H9 (cell line): ENCODE results near the gene ETFRF1. TPM values are rescaled to one million over a fixed set of nuclear protein-coding genes. Genes with fewer than 3 reads are reported as not detected.
A peak's percentile ranks its signal among the peaks of the same experiment; 100 is the strongest.

Experiments
- DNase-seq: peaks from one replicate; pipeline ENCODE4 v3.0.0-alpha.2; 2017
- H2AFZ ChIP-seq: one replicate; pipeline ENCODE4 v1.6.1; 2013; ENCODE audit warnings: mild to moderate bottlenecking, low read length, control low read depth, moderate library complexity
- H2AK5ac ChIP-seq: 2 replicates; pipeline ENCODE4 v1.6.1; 2013; ENCODE audit warnings: low read length, control low read depth, mixed read lengths; ENCODE audit not compliant: insufficient read length
- H2BK120ac ChIP-seq: one replicate; pipeline ENCODE4 v1.6.1; 2013; ENCODE audit warnings: low read depth, mild to moderate bottlenecking, low read length, control low read depth, inconsistent platforms; ENCODE audit not compliant: poor library complexity, severe bottlenecking
- H2BK12ac ChIP-seq: 2 replicates; pipeline ENCODE4 v1.6.1; 2013; ENCODE audit warnings: low read length, control low read depth, mixed read lengths, low read depth; ENCODE audit not compliant: insufficient read length
- H2BK15ac ChIP-seq: 2 replicates; pipeline ENCODE4 v1.6.1; 2013; ENCODE audit warnings: low read depth, low read length, control low read depth
- H2BK20ac ChIP-seq: one replicate; pipeline ENCODE4 v1.6.1; 2013; ENCODE audit warnings: low read depth, mild to moderate bottlenecking, low read length, control low read depth, inconsistent platforms; ENCODE audit not compliant: poor library complexity, severe bottlenecking
- H2BK5ac ChIP-seq: 2 replicates; pipeline ENCODE4 v1.6.1; 2013; ENCODE audit warnings: low read length, control low read depth, mixed read lengths; ENCODE audit not compliant: insufficient read length
- H3K14ac ChIP-seq: 2 replicates; pipeline ENCODE4 v1.6.1; 2013; ENCODE audit warnings: low read length, control low read depth; ENCODE audit not compliant: insufficient read depth
- H3K18ac ChIP-seq: 2 replicates; pipeline ENCODE4 v1.6.1; 2013; ENCODE audit warnings: low read depth, mild to moderate bottlenecking, mixed read lengths, low read length, control low read depth; ENCODE audit not compliant: insufficient read length
- H3K23ac ChIP-seq: 2 replicates; pipeline ENCODE4 v1.6.1; 2013; ENCODE audit warnings: low read length, control low read depth, mixed read lengths, low read depth; ENCODE audit not compliant: insufficient read length
- H3K23me2 ChIP-seq: 2 replicates; pipeline ENCODE4 v1.6.1; 2013; ENCODE audit warnings: low read depth, mild to moderate bottlenecking, mixed read lengths, low read length, control low read depth; ENCODE audit not compliant: insufficient read length, poor library complexity, severe bottlenecking
- H3K27ac ChIP-seq: 2 replicates; pipeline ENCODE4 v1.5.1; 2013; ENCODE audit warnings: low read length, control low read depth, mixed read lengths, low read depth; ENCODE audit not compliant: insufficient read length
- H3K27me3 ChIP-seq: 2 replicates; pipeline ENCODE4 v1.6.1; 2013; ENCODE audit warnings: low read length, control low read depth, inconsistent platforms; ENCODE audit not compliant: insufficient read depth
- H3K4ac ChIP-seq: 2 replicates; pipeline ENCODE4 v1.6.1; 2013; ENCODE audit warnings: low read depth, mild to moderate bottlenecking, control low read depth, inconsistent platforms, low read length, moderate library complexity
- H3K4me1 ChIP-seq: 2 replicates; pipeline ENCODE4 v1.6.1; 2013; ENCODE audit warnings: low read length, control low read depth, inconsistent platforms; ENCODE audit not compliant: insufficient read depth
- H3K4me2 ChIP-seq: 2 replicates; pipeline ENCODE4 v1.6.1; 2013; ENCODE audit warnings: low read length, control low read depth, mixed read lengths; ENCODE audit not compliant: insufficient read length, insufficient read depth
- H3K56ac ChIP-seq: 2 replicates; pipeline ENCODE4 v1.6.1; 2013; ENCODE audit warnings: low read depth, mild to moderate bottlenecking, mixed read lengths, low read length, control low read depth; ENCODE audit not compliant: insufficient read length
- H3K79me1 ChIP-seq: 2 replicates; pipeline ENCODE4 v1.6.1; 2013; ENCODE audit warnings: low read depth, mild to moderate bottlenecking, moderate library complexity, low read length, control low read depth, inconsistent platforms; ENCODE audit not compliant: insufficient read depth, poor library complexity, severe bottlenecking
- H3K79me2 ChIP-seq: 2 replicates; pipeline ENCODE4 v1.6.1; 2013; ENCODE audit warnings: low read length, control low read depth, inconsistent platforms; ENCODE audit not compliant: insufficient read depth
- H3K9ac ChIP-seq: 2 replicates; pipeline ENCODE4 v1.6.1; 2013; ENCODE audit warnings: low read length, control low read depth, mixed read lengths; ENCODE audit not compliant: insufficient read length; ENCODE audit errors: extremely low read depth
- H3K9me3 ChIP-seq: one replicate; pipeline ENCODE4 v1.6.1; 2013; ENCODE audit warnings: low read depth, low read length, inconsistent platforms; ENCODE audit not compliant: control insufficient read depth
- H3T11ph ChIP-seq: one replicate; pipeline ENCODE4 v1.6.1; 2013; ENCODE audit warnings: mild to moderate bottlenecking, low read length, control low read depth, inconsistent platforms
- H4K20me1 ChIP-seq: one replicate; pipeline ENCODE4 v1.6.1; 2013; ENCODE audit not compliant: control insufficient read depth, insufficient read length, insufficient read depth
- H4K5ac ChIP-seq: 2 replicates; pipeline ENCODE4 v1.6.1; 2013; ENCODE audit warnings: low read depth, mild to moderate bottlenecking, mixed read lengths, low read length, control low read depth; ENCODE audit not compliant: insufficient read length
- H4K8ac ChIP-seq: replicated peaks from 2 replicates; pipeline ENCODE4 v1.6.1; 2013; ENCODE audit warnings: low read length, control low read depth, mixed read lengths, low read depth; ENCODE audit not compliant: insufficient read length
- H4K91ac ChIP-seq: 2 replicates; pipeline ENCODE4 v1.6.1; 2013; ENCODE audit warnings: low read depth, mild to moderate bottlenecking, moderate library complexity, mixed read lengths, low read length, control low read depth; ENCODE audit not compliant: insufficient read length
- H3K27ac Mint-ChIP-seq, 3 experiments: 2 replicates in 2 of 3; 3 replicates in 1 of 3; pipeline ENCODE4 v1.8.0; 2020 to 2021; ENCODE audit warnings: mixed read lengths in 3 of 3, mild to moderate bottlenecking in 1 of 3, moderate library complexity in 1 of 3
- H3K27me3 Mint-ChIP-seq: 2 replicates; pipeline ENCODE4 v1.8.0; 2021; ENCODE audit warnings: low read depth, mild to moderate bottlenecking, moderate library complexity, mixed read lengths
- H3K36me3 Mint-ChIP-seq, 3 experiments: 2 replicates in 2 of 3; 3 replicates in 1 of 3; pipeline ENCODE4 v1.8.0; 2020 to 2021; ENCODE audit warnings: low read depth in 3 of 3, mixed read lengths in 3 of 3; ENCODE audit not compliant: insufficient read depth in 1 of 3
- H3K4me1 Mint-ChIP-seq, 2 experiments: 2 replicates each; pipeline ENCODE4 v1.8.0; 2020; ENCODE audit warnings: mixed read lengths in 2 of 2
- H3K4me3 Mint-ChIP-seq, 2 experiments: 2 replicates in 1 of 2; 3 replicates in 1 of 2; pipeline ENCODE4 v1.8.0; 2020 to 2021; ENCODE audit warnings: mild to moderate bottlenecking in 2 of 2, mixed read lengths in 2 of 2, moderate library complexity in 1 of 2
- H3K9me3 Mint-ChIP-seq, 2 experiments: 2 replicates in 1 of 2; 3 replicates in 1 of 2; pipeline ENCODE4 v1.8.0; 2020; ENCODE audit warnings: mild to moderate bottlenecking in 2 of 2, mixed read lengths in 2 of 2, moderate library complexity in 1 of 2
- WGBS: extraction: QIAGEN DNeasy Blood & Tissue Kit; methylation state at CpG from one replicate; pipeline ENCODE4 v1.1.7; 2013; ENCODE audit warnings: missing lambda C conversion rate, low lambda C conversion rate, mixed read lengths; ENCODE audit not compliant: insufficient read length; ENCODE audit errors: extremely low coverage; 5-methylcytosine and 5-hydroxymethylcytosine counted together
- total RNA-seq: library from RNA; stranded (reverse); gene quantifications from 2 replicates; pipeline ENCODE4 v1.2.1, GENCODE V29; 2021
- TF ChIP-seq, protein P1 (sequence below): fragments of 200-600 bp; sonication (generic); conservative IDR thresholded peaks from 3 replicates; pipeline ENCODE4 v1.8.0; 2021; ENCODE audit warnings: antibody characterized with exemption, mild to moderate bottlenecking

ETFRF1 gene
- total RNA-seq, 1 experiment from 2014 or later = 7.6 TPM

DNA sequence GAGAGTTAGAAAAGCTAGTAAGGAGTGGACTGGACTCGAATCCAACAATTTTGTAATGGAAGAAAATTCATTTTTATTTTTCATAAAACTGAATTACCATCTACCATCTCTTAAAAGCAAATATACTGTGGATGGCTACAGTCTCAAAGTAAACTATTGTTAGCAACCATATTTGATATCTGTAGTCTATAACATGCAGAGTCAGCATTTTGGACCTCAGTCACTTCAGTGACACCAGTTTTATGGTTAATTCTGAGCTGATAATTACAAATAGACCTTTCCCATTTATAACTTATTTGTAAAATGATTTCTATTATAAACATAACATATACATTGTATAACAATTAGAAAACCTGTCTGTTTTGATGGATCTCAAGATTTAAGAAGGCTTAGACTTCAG is 53.7 kb downstream of the ETFRF1 start:
- H3K79me2 ChIP-seq = peaks cover 10% of the 10 kb centered on the region; the same call in 1 of the 2 replicates
- H3K14ac ChIP-seq = no peak overlapping the region
- no peak overlapping the region for H3K23ac ChIP-seq
- Mint-ChIP-seq H3K9me3 (no peaks in the 10 kb centered on the region), H3K27me3 (peaks cover 19% of the 10 kb centered on the region), H3K36me3 (peaks cover 0 to 31% (median 20%) of the 10 kb centered on the region in 3 experiments; a peak in 4 of 7 replicates), H3K4me1 (peaks cover 23 to 35% of the 10 kb centered on the region in 2 experiments), H3K27ac (peak overlapping the region in 1 of 3 experiments; percentile 66; a peak in 1 of 7 replicates), H3K4me3 (peak overlapping the region; percentile 88 to 97; a peak in 4 of 5 replicates)
- H4K91ac ChIP-seq = no peak overlapping the region
- H3K56ac ChIP-seq = no peak overlapping the region
- DNase-seq = no peak
- no peaks in the 10 kb centered on the region for H4K20me1 ChIP-seq
- no peak overlapping the region for H3K18ac ChIP-seq
- no peak overlapping the region for H3T11ph ChIP-seq
- peaks cover 4% of the 10 kb centered on the region for H3K23me2 ChIP-seq
- no peak overlapping the region for H2BK20ac ChIP-seq
- H2BK15ac ChIP-seq = no peak overlapping the region
- no peak overlapping the region for H3K27ac ChIP-seq
- peaks cover 3% of the 10 kb centered on the region for H3K79me1 ChIP-seq
- H3K27me3 ChIP-seq = no peaks in the 10 kb centered on the region
- H3K4me2 ChIP-seq = no peak overlapping the region
- H3K4me1 ChIP-seq = peaks cover 4% of the 10 kb centered on the region; the same call in 1 of the 2 replicates
- no peak overlapping the region for H4K5ac ChIP-seq
- no peak overlapping the region for H2AK5ac ChIP-seq
- no peak overlapping the region for H2BK12ac ChIP-seq
- no CpG with 5 or more reads among the region's 1 CpG for WGBS
- no peak overlapping the region for H2BK5ac ChIP-seq
- H2BK120ac ChIP-seq = no peak overlapping the region
- H3K9me3 ChIP-seq = no peaks in the 10 kb centered on the region
- H3K4ac ChIP-seq = no peak overlapping the region
- no peak overlapping the region for H2AFZ ChIP-seq
- TF ChIP-seq, protein P1, sequence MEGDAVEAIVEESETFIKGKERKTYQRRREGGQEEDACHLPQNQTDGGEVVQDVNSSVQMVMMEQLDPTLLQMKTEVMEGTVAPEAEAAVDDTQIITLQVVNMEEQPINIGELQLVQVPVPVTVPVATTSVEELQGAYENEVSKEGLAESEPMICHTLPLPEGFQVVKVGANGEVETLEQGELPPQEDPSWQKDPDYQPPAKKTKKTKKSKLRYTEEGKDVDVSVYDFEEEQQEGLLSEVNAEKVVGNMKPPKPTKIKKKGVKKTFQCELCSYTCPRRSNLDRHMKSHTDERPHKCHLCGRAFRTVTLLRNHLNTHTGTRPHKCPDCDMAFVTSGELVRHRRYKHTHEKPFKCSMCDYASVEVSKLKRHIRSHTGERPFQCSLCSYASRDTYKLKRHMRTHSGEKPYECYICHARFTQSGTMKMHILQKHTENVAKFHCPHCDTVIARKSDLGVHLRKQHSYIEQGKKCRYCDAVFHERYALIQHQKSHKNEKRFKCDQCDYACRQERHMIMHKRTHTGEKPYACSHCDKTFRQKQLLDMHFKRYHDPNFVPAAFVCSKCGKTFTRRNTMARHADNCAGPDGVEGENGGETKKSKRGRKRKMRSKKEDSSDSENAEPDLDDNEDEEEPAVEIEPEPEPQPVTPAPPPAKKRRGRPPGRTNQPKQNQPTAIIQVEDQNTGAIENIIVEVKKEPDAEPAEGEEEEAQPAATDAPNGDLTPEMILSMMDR = no peak
- no peak overlapping the region for H3K9ac ChIP-seq
- no peak overlapping the region for H4K8ac ChIP-seq
